SH-SY5Y (cell line): ENCODE data around the gene EGFL8.

Experiments used
- GATA2 ChIP-seq: IDR thresholded peaks from 2 replicates; pipeline ENCODE4 v1.6.1; 2011; ENCODE audit warnings: mild to moderate bottlenecking, low read depth, low read length
- GATA3 ChIP-seq: IDR thresholded peaks from 2 replicates; pipeline ENCODE4 v1.6.1; 2011; ENCODE audit warnings: low read depth, mild to moderate bottlenecking, low read length, moderate library complexity

Gene EGFL8

GRCh38 chr6:32179766-32180405, 15.5 kb downstream of the EGFL8 start:
- TF ChIP-seq GATA3 = no peak
- TF ChIP-seq GATA2 = no peak

- TF ChIP-seq GATA2 = no peak
- TF ChIP-seq GATA3 = no peak
These were observed 16.8 kb downstream of the EGFL8 start for GRCh38 chr6:32181148-32181702.

DNA sequence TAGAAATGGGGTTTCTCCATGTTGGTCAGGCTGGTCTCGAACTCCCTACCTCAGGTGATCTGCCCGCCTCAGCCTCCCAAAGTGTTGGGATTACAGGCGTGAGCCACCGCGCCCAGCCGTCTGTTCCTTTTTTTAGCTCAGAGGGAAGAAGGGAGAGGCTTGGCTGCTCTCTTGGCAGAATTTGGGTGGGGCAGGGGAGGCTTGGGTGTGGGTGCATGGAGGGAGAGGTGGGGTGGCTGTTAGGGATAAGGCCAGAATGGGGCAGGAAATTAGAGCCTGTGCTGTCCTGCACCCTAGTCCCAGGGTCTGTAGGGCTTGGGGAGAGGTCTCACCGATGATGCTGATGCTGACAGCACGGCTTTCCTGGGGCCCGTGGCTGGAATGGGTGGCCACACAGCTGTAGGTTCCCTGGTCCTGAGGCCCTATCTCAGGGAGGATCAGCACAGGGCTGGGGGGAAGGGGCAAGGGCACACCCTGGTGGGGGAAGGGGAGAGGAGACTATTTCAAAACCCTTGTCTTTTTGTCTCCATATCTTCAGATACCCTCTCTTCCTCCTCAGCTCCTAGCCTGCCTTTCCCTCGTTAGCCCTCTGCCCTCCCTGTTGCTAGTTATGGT, 17.6 kb downstream of the EGFL8 start:
- no peak for TF ChIP-seq GATA3
- TF ChIP-seq GATA2 = no peak

DNA sequence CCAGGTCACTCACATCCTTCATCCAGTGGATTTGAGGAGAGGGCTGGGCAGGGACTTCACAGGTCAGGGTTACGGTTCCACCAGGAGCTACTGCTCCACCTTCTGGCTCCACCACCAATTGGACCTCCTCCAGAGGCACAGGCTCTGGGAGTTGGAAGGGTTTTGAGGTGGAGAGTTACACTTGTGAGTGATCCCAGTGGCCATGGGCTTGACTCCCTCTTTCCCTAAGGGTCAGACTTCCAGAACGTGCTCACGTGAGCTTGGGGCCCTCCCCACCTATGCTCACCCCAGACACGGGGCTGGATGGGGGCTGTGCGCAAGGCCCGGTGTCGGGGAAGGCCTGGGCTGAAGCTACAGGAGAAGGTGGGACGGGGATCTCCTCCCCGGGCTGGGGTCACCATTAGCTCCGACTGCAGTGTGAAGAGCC, 18.2 kb downstream of the EGFL8 start:
- TF ChIP-seq GATA2 (no peak), GATA3 (no peak)

DNA sequence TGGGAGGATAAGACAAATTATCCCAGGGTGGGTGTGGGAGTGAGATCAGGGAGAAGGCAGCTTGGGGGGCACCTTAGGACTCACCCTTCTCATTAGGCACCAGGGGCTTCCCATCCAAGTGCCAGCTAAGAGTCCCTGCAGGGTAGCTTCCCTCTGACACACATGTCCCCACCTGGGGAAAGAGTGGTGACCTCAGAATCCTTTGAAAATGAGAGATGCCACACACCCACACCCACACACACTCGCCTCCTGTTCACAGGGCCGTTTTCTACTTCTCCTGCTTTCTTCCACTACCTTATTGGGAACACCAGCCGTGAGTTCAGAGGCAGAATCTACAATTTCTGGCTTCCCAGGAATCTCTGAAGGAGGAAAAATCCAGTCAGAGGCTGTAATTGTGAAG, 18.6 kb downstream of the EGFL8 start:
- no peak for TF ChIP-seq GATA2

- TF ChIP-seq GATA2 = no peak
- no peak for TF ChIP-seq GATA3
These were observed 19.2 kb downstream of the EGFL8 start for GRCh38 chr6:32183483-32184083.

DNA sequence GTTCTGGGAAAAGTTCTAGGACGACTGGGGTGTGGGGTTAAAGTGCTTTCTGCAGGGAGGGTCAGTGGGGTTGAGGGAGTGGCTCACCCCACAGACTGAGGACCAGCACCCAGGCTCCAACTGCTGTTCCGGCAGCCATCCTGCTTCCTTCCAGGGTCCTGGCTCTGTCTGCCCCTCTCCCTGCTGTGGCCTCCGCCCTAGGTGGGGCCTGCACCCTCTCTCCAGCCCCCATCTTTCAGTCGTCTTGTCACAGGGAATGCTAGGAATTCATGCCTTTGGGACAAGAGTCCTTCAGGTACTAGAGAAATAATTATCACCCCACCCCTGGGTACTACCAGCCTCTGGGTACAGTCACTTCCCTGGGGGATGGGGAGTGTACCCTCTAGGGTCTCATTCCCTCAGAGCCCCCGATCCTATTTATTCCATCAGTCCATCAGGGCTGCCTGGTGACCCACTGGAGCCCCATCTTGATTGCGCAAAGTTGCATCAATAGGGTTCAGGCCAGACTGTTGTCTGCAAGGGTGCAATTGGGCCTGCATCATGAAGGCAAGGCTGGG, 19.8 kb downstream of the EGFL8 start, which contains the start of gene AGER:
Gene AGER, minus strand, starts transcription at position 170 of the 557 bp plus-strand sequence. Its CDS starts 31 bp downstream, at position 139.
- no peak for TF ChIP-seq GATA3
- no peak for TF ChIP-seq GATA2

DNA sequence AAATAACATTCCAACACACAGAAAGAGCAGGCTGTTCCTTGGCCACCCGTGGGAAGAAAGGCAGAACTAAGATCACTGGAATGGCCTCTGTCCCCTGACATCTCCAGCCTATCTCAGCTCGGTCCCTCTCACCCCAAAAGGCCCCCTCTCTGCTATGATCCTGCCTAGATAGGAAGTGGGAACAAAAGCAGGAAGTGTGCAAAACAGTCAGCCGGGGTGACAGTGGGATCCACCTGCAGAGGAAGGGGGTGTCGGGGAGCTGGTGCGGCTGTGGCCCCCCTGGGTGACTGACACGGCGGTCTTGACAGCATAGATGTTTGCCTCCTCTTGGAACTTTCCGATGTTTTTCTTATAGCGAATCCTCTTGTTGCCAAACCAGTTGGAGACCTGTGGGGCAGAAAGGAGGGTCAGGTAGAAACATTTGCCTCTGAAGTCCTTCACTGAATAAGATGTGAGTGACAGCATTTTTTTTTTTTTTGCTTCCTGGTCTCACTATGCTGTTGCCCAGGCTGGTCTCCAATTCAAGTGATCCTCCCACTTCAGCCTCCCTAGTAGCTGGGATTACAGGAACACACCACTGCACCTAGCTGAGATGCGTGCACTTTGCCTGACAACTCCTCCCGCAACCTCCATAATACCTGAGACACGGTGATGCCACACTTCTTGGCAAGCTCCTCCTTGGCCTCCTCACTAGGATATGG, 22.8 kb downstream of the EGFL8 start:
- TF ChIP-seq GATA2 (no peak), GATA3 (no peak)

DNA sequence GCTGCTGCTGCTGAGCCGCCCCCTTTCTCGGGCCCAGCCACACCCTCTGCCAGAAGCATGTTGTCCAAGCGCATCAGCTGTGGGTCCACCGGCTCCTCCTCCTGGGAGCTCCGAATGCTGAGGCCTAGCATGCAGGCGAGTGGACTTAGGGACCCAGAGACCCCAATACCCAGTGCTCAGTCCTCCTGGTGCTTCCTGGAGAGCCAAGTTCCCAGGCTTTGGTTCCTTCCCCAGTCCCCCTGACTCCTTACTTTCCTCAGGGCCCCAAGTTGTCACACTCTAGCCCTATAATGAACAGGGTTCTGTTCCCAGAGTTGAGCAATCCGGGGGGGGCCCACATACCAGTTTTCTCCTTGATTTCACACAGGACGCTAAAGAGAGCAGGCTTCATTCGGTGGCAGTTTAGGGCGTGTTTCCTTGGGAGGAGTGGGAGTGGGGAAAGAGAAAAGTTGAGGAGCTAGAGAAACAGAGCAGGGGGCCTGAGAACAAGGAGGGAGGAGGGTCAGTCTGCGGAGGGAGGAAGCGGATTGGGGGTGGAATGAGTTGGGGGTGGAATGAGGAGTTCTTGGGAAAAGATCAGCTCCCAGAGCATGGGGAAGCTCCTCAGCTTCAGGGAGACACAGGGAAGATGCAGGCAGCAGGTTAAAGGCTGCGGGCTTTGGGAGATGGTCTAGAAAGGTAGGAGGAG, 24.1 kb downstream of the EGFL8 start:
- TF ChIP-seq GATA3 (no peak), GATA2 (no peak)

- TF ChIP-seq GATA3 (no peak), GATA2 (no peak)
These were observed 24.8 kb downstream of the EGFL8 start for GRCh38 chr6:32189069-32189741.

- no peak for TF ChIP-seq GATA3
- no peak for TF ChIP-seq GATA2
These were observed 25.3 kb downstream of the EGFL8 start for GRCh38 chr6:32189742-32190053.

GRCh38 chr6:32190054-32190851, 25.9 kb downstream of the EGFL8 start, which contains the start of gene PBX2:
Gene PBX2, minus strand, starts transcription at chr6:32190202. Its CDS starts 287 bp downstream, at chr6:32189915.
- TF ChIP-seq GATA2 (no peak), GATA3 (no peak)
